Measurements from ENCODE around the gene ALDH4A1. TPM values are rescaled to one million over a fixed set of nuclear protein-coding genes. Genes with fewer than 3 reads are reported as not detected.
A peak's percentile ranks its signal among the peaks of the same experiment; 100 is the strongest.

Gene ALDH4A1
- total and polyA plus RNA-seq, 9 of the 15 experiments (the other 6 are each of a cell fraction or from before 2014, with no cell fraction given): 0.27 to 31.4 (median 16.6) TPM

DNA sequence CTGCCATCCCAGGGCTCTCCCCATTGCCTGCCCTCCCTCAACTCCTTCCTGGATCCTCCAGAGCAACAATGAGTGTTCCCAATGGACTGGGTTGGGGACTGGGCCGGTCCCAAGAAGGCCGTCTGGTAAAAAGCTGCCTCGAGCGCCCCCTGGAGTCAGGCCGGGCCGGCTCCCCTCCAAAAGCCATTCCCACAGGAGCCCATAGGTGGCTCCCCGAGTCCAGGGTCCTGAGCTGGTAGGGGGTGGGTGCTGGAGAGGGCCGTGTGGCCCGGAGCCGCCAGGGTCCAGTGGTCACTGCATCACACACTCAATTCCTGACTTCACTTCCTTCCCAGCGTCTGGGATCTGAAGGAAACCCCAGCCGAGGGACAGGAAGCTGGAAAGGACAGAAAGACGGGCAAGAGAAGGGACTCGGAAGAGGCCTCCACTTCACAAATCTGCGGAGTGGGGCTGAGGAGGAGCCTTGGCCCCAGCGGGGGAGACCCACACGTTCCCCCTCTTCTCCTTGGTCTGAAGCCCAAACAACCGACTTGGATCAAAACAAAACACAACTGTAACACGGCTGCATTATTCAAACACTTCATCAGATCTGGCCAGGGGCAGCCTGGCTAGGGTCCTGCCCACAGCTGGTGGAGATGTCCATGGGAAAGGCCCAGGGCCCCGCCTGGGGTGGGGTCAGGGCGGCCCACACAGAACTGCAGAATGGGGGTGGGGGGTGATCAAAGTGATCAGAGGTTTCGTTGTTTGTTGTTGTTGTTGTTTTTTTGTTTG lies 10.9 kb upstream of the ALDH4A1 start (continued):
- TF ChIP-seq, protein P1, sequence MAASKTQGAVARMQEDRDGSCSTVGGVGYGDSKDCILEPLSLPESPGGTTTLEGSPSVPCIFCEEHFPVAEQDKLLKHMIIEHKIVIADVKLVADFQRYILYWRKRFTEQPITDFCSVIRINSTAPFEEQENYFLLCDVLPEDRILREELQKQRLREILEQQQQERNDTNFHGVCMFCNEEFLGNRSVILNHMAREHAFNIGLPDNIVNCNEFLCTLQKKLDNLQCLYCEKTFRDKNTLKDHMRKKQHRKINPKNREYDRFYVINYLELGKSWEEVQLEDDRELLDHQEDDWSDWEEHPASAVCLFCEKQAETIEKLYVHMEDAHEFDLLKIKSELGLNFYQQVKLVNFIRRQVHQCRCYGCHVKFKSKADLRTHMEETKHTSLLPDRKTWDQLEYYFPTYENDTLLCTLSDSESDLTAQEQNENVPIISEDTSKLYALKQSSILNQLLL (CRISPR knock-in tag; IDR thresholded peaks at IDR 0.05; ENCODE audit: borderline replicate concordance): no peak
- TF ChIP-seq, protein P2, sequence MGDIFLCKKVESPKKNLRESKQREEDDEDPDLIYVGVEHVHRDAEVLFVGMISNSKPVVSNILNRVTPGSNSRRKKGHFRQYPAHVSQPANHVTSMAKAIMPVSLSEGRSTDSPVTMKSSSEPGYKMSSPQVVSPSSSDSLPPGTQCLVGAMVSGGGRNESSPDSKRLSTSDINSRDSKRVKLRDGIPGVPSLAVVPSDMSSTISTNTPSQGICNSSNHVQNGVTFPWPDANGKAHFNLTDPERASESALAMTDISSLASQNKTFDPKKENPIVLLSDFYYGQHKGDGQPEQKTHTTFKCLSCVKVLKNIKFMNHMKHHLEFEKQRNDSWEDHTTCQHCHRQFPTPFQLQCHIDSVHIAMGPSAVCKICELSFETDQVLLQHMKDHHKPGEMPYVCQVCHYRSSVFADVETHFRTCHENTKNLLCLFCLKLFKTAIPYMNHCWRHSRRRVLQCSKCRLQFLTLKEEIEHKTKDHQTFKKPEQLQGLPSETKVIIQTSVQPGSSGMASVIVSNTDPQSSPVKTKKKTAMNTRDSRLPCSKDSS (IDR thresholded peaks at IDR 0.05; ENCODE audit: low read depth, partially characterized antibody): no peak
- TF ChIP-seq KLF16 (IDR thresholded peaks at IDR 0.05) (peak; percentile 65; the same call in 1 of the 2 replicates), SREBF1 (IDR thresholded peaks at IDR 0.05; ENCODE audit: borderline replicate concordance, low read depth, low read length) (no peak), CHCHD3 (CRISPR knock-in tag; IDR thresholded peaks at IDR 0.05) (no peak), RHOXF2B (CRISPR knock-in tag; conservative IDR thresholded peaks at IDR 0.05) (no peak), MCM2 (IDR thresholded peaks at IDR 0.05; ENCODE audit: low read depth) (no peak), ZNF347 (CRISPR knock-in tag; IDR thresholded peaks at IDR 0.05; ENCODE audit: low read depth) (no peak), FOXM1 (IDR thresholded peaks at IDR 0.05; ENCODE audit: low read depth) (no peak), FOXM1 (CRISPR knock-in tag; IDR thresholded peaks at IDR 0.05; ENCODE audit: low read depth) (no peak), ZBTB17 (CRISPR knock-in tag; IDR thresholded peaks at IDR 0.05) (no peak), TAF7 (tag; IDR thresholded peaks at IDR 0.05) (no peak), POLR2B (IDR thresholded peaks at IDR 0.05; ENCODE audit: low read depth, partially characterized antibody) (no peak), ZNF431 (CRISPR knock-in tag; IDR thresholded peaks at IDR 0.05) (peak; percentile 20; the same call in 1 of the 2 replicates), GATAD2B (IDR thresholded peaks at IDR 0.05; ENCODE audit: borderline replicate concordance) (no peak), ZNF232 (CRISPR knock-in tag; IDR thresholded peaks at IDR 0.05) (no peak), ATF7 (IDR thresholded peaks at IDR 0.05) (peak; percentile 45)
- TF ChIP-seq, protein P3, sequence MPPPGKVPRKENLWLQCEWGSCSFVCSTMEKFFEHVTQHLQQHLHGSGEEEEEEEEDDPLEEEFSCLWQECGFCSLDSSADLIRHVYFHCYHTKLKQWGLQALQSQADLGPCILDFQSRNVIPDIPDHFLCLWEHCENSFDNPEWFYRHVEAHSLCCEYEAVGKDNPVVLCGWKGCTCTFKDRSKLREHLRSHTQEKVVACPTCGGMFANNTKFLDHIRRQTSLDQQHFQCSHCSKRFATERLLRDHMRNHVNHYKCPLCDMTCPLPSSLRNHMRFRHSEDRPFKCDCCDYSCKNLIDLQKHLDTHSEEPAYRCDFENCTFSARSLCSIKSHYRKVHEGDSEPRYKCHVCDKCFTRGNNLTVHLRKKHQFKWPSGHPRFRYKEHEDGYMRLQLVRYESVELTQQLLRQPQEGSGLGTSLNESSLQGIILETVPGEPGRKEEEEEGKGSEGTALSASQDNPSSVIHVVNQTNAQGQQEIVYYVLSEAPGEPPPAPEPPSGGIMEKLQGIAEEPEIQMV (tag; conservative IDR thresholded peaks at IDR 0.05; ENCODE audit: low read depth): no peak
- TF ChIP-seq, protein P4, sequence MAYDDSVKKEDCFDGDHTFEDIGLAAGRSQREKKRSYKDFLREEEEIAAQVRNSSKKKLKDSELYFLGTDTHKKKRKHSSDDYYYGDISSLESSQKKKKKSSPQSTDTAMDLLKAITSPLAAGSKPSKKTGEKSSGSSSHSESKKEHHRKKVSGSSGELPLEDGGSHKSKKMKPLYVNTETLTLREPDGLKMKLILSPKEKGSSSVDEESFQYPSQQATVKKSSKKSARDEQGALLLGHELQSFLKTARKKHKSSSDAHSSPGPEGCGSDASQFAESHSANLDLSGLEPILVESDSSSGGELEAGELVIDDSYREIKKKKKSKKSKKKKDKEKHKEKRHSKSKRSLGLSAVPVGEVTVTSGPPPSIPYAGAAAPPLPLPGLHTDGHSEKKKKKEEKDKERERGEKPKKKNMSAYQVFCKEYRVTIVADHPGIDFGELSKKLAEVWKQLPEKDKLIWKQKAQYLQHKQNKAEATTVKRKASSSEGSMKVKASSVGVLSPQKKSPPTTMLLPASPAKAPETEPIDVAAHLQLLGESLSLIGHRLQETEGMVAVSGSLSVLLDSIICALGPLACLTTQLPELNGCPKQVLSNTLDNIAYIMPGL (CRISPR knock-in tag; IDR thresholded peaks at IDR 0.05): no peak
- TF ChIP-seq, protein P5, sequence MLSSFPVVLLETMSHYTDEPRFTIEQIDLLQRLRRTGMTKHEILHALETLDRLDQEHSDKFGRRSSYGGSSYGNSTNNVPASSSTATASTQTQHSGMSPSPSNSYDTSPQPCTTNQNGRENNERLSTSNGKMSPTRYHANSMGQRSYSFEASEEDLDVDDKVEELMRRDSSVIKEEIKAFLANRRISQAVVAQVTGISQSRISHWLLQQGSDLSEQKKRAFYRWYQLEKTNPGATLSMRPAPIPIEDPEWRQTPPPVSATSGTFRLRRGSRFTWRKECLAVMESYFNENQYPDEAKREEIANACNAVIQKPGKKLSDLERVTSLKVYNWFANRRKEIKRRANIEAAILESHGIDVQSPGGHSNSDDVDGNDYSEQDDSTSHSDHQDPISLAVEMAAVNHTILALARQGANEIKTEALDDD (IDR thresholded peaks at IDR 0.05): no peak
- TF ChIP-seq, protein P6, sequence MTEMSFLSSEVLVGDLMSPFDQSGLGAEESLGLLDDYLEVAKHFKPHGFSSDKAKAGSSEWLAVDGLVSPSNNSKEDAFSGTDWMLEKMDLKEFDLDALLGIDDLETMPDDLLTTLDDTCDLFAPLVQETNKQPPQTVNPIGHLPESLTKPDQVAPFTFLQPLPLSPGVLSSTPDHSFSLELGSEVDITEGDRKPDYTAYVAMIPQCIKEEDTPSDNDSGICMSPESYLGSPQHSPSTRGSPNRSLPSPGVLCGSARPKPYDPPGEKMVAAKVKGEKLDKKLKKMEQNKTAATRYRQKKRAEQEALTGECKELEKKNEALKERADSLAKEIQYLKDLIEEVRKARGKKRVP (CRISPR knock-in tag; IDR thresholded peaks at IDR 0.05): no peak
